GOT3 (cell line): ENCODE results near the gene SPDYE4.

Experiments
- DNase-seq: peaks from one replicate; lab custom pipeline; 2025; ENCODE audit warnings: mixed read lengths; lab: John Stamatoyannopoulos, UW

SPDYE4 gene

GRCh38 chr17:8712698-8713097 is 45.6 kb downstream of the SPDYE4 start:
- no peak for DNase-seq

GRCh38 chr17:8711291-8711690 is 47.1 kb downstream of the SPDYE4 start:
- DNase-seq = no peak

DNA sequence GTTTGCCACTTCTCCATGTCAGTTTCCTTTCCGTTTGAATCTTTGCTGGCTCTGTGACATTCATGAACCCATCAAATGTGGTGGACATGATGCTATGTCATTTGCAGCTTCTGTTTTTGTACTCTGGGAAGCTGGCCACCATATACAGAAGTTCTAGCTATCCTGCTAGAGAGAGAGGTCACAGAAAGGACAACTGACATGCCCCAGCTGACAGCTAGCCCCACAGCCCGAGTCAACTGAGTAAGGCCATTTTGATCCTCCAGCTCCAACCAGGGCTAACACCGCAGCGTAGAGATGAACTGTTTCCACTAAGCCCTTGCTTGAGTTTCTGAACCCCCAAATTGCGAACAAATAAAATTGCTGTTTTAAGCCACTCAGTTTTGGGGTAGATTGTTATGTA is 47.5 kb downstream of the SPDYE4 start:
- no peak for DNase-seq

GRCh38 chr17:8709006-8709405 is 49.3 kb downstream of the SPDYE4 start:
- DNase-seq = no peak

- DNase-seq = no peak
These were observed 50.3 kb downstream of the SPDYE4 start for GRCh38 chr17:8708025-8708461.

DNA sequence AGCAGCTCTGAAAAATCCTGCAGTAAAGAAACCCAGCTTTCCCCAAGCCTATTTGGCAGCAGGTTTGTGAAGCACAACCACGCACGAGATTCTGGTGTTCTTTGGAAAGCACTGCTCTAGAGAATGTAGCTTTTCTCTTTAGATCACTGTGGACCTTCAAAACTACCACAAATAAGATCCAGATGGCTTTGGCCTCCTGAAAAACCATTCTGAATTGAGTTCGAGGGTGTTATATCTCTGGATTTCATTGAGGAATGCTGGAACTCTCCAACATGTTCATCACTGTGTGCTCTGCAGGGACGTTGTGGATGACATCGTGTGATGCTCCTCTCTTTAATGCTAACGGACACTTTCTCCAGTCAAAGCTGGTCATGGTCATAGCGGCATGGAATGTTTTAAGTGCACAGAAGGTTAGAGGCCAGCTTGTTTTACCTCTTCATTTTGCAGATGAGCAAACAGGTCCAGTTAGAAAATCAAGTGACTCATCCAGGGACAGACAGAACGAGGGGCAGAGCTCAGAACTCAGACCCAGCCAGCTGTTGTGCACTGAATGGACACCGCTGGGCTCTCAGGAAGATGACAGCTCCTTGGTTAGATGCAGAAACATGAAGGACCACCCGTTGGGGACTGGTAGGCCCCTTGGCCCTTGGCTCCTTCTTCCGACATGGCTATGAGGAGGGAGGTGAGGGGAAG is 50.9 kb downstream of the SPDYE4 start:
- no peak for DNase-seq

DNA sequence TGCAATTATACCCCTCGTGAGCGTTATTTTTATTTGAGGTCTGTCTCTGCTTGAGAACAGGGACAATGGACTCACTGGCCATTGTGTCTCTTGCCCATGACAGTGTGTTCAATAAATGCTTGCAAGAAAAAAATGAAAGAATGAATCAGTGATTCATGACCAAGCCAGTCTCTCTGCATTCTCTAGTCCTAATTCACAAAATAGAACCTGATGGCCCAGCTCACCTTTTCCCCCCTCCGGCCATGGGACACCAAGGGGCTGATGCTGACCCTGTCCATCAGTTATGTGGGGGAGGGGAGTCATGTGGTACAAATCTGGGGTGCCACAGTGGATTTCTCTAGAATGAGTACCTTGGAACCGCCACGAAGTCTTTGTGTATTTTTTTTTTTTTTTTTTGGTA is 51.9 kb downstream of the SPDYE4 start:
- no peak for DNase-seq

GRCh38 chr17:8705427-8705826 is 52.9 kb downstream of the SPDYE4 start:
- DNase-seq = no peak

- no peak for DNase-seq
These were observed 55.3 kb downstream of the SPDYE4 start for GRCh38 chr17:8703001-8703400.

DNA sequence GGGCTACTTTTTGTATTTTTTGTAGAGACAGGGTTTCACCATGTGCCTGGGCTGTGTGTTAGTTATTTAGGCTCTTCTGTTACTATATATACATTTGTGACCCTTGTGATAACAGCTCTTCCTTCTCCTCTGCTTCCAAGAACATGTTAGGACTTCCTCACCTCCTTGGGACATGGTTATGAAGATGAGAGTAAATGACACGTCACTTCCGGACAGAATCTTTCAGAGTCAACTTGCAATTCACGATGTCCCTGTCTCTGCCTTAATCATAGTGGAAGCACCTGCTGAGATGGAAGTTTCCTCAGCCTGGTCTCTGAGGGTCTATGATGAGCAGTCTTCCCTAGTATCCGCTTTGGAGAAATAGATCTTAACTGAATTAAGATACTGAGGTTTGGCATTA is 56.6 kb downstream of the SPDYE4 start:
- DNase-seq = no peak

- no peak for DNase-seq
These were observed 57.1 kb downstream of the SPDYE4 start for GRCh38 chr17:8701221-8701620.
